ENCODE results near the gene APCDD1.

DNA sequence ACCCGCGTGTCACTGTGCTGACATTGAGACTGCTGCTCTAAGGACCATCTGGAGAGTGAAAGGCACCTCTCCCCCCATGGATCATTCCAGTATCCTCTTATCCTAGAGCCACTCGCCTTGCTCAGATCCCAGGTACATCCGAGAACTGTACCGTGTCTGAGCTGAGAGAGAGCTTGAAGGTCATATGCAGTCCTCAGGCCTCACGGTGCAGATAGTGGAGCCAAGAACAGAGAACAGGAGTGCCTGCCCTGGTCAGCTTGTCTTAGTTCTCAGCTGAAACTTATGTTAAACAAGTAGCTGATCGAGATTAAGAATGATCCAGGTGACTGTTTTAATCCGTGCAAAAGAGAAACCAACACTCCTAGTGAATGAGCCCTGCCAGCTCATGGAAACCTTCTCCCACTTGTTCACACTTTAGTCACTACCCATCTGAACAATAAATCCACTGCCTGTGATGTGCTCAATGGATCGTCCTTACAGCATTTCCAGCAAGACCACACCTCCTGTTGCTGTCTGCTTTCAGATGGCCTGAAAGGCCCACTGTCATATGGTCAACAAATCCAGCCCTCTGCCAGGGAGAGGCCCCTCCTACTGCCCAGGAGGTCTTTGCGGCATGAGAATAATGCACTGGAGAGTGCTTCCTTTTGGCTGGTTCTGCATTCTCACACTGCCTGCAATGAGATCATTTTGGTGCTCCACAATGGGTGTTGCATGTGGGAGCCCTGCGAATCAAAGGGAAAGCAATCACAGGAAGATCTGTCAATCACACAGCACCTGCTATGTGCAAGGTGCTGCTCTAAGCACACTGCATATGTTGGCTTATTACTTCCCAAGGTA, 43.7 kb upstream of the APCDD1 start:
- TF ChIP-seq CTCF (IDR thresholded peaks at IDR 0.05) (no peak), ZFX (IDR thresholded peaks at IDR 0.05; ENCODE audit: borderline replicate concordance) (no peak)
